LHCN-M2 (cell line): Measurements from ENCODE around the gene RYR2. TPM values are rescaled to one million over a fixed set of nuclear protein-coding genes. Genes with fewer than 3 reads are reported as not detected.

ENCODE experiments used
- DNase-seq: peaks from one replicate; pipeline ENCODE4 v3.0.0-alpha.2; 2012; ENCODE audit warnings: low read depth
- total RNA-seq: library from RNA; depleted of rRNA; stranded (reverse); fragments of >200 nt; gene quantifications from 2 replicates; pipeline ENCODE4 v1.2.3, GENCODE V29; 2014

RYR2 gene
- total RNA-seq, 1 experiment from 2014 or later = 0.06 TPM

DNA sequence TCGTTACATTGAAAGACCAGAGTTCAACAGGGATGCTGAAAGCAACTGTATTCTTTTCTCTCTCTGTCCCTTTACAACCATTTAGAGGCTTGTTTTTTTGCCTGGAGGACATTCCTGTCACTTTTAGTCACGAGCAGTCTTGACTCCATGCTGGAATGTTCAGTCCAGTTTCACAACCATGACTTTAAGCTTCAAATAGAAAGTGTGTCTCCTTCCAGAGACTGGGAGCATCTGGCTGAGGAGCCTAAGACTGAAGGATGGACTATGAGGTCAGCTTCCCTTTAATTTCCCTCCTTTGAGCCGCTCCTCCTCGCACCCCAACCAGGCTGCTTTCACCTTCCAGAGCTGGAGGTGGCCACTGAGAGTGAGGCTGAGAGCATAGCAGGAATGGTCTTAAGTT lies 10.5 kb upstream of the RYR2 start:
- no peak for DNase-seq

DNA sequence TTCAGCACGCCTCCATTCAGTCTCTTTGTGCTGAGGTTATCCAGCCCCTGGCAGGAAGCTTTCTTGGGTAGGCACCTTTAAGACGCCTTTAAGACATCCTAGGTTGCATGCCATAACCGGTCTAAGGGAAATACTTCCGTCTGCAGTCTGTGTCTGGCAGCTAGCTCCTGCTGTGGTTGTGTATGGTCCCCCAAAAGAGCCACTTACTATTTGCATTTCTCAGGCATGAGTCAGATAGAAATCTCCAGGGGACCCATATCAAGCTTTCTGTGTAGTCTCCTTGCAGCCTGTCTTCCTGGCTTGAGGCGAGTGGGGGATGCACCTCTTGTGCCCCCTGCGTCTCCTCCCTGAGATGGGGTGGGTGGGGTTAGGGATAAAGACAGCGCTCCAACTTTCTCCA lies 10.0 kb upstream of the RYR2 start:
- DNase-seq = no peak

DNA sequence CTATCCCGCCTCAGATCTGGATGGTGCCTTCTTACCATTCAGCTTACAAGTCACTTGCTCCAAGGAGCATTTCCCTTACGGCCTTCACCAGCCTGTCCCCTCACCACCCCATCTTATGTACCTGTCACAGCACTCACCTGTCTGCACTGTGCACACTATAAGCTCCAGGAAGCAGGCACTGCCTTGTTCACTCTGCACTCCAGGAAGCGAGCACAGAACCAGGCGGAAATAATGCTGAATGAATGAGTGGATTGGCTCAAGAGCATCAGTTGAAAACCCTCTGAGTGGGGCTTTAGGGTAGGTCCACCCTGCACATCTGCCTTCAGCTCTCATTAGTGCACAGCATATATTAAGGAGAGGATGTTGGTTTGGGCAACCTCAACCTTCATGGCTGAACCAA lies 8.9 kb upstream of the RYR2 start:
- DNase-seq = no peak

DNA sequence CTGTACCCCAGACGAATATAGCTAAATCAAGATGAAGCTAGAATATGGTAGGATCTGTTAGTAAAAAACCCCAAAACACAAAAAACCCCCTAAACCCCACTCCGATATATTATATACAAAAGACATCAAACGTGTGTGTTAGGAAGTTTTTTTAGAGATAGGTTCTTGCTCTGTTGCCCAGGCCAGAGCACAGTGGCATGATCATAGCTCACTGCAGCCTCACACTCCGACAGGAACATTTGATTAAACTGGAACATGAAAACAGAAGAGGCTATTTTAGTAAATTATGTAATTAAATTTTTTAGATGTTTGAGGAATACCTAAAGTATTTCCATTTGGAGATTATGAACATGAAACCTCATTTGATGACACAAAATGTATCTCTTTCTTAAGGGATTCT lies 8.2 kb upstream of the RYR2 start:
- DNase-seq = no peak

DNA sequence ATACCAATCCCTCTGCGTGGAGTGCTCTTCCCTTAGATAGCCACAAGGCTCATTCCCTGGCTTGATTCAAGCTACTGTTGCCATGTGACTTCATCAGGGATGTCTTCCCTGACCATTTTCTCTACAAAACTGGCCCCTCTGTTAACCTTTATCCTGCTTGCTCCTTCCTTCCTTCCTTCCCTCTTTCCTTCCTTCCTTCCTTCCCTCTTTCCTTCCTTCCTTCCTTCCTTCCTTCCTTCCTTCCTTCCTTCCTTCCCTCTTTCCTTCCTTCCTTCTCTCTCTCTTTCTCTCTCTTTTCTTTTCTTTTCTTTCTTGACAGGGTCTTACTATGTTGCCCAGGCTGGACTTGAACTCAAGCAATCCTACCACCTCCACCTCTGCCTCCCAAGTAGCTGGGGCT lies 6.2 kb upstream of the RYR2 start:
- no peak for DNase-seq

DNA sequence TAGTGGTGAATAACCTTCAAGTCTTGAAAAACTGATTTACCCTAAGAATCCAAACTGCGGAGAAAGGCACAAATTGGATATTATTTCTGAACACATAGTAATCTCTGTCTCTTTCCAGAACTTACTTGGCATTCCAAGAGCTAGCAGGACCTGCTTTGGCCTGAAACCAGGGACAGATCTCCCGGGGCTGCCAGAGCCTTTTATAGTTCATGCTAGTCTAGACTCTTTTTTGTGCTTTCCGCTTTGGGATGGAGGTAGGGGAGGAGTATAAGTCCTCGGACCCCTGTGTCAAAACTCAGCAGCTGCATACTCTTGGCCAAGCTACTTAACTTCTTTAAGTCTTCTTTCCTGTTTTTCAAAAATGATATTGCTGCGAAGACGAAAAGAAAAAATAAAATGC lies 3.8 kb upstream of the RYR2 start:
- no peak for DNase-seq

DNA sequence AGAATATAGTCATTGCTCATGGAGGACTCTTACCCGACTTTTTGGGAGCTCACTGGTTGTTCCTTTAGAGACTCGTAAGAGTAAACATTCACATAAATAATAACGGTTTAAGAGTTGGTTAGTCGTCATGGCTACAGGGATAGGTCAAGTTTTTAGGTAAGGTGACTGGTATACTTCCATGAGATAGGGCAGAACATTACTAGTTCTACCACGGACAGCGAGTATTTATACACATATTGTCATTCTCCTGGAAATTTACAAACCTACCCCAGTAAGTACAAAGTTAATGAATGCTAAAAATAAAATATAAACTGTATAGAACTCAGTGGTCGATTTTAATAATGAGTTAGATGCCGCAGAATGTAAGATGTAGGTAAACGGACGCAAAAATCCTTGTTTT lies 1.2 kb upstream of the RYR2 start:
- no peak for DNase-seq

DNA sequence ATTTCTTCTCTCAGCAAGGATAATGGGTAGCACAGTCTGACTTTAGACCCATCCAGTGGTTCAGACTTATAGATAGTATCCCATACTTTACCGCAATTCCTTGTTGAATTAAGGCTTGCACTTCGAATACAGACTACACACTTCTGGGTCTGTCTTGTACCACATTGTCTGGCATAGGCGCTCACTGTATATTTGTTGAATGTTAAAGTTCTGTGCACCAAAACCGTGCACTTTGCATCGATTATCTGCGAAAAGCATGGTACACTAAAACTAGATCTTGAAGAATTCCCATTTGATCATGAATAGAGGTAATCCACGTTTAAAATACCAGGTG lies 556 bp upstream of the RYR2 start:
- no peak for DNase-seq

DNA sequence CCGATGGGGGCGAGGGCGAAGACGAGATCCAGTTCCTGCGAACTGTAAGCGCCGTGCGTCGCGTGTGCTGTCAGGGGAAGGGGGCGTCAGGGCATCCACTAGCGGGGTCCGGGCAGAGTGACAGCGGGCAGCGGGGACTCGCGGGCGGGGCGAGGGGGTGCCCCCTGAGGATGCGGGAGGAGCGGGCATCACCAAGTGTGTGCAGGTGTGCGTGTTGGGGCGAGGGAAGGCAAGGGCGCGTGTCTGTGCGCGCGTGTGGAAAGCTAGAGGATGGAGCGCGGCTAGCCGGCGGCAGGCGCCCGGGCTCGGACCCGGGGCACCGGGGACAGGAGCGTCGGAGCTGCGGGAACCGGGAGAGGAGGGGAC lies 525 bp downstream of the RYR2 start:
- DNase-seq = no peak

DNA sequence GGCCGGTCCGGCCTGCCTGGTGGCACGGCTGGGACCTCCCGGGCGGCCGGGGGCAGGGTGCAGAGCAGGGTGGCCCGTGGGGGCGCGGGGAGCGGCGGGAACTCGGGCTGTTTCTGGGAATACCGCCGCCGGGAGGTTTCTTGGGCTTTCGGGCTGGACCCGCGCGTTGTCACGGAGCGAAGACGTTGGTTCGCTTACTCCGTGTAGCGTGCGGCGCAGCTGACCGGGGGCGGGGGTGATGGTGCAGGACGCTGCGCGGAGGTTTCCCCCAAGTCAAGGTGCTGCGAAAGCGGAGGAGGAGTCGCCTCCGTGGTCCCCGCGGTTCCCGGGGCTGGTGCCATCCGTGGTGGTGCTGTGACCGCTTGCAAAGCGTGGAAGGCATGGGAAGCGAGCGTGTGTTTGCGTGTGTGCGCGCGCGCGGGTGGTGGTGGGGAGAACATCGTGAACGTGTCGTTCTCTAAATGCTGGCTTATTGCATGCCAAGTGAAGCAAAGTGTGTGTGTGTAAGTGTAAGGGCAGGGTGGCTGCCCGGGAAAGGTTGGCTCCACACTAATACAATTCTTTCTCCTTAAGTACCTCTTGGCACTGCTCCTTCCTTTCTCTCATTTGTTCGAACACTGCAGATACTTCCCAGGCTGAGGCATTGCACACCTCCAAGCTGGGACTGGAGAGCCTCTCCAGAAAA lies 1.1 kb downstream of the RYR2 start:
- no peak for DNase-seq

DNA sequence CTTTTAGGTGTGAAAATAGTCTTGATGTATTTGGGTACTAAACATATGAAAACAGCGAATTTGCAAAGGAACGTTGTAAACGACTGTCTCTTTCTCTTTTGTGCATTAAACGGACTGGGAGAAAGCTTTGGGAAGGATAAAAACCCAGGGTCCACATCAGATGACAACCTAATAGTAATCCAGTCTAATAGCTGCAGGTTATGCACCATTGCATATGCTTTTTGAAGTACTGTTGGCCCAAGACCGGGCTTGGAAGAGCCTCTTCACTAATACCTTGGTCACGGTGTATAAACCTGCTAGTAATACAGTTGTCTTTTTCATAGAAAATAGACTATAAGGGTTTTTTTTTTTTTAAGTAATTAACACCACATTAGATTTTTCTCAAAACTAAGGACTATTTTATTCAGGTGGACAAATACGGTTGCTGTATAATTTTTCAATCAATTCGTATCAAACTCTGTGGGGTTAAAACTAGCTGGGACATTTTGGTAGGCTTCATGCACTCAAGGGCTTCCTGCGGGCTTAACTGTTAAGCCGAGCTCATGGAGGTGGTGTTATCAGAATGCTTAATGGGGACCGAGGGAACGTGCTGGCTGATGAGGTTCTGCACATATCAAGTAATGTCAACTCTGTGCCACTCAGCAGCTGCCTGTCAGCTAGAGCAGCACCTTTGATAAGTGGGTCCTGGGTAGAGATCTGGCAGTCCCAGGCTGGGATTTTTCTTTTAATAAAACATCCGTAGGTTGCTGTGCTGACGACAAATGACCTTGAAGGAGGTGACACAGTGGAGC lies 2.1 kb downstream of the RYR2 start:
- no peak for DNase-seq

DNA sequence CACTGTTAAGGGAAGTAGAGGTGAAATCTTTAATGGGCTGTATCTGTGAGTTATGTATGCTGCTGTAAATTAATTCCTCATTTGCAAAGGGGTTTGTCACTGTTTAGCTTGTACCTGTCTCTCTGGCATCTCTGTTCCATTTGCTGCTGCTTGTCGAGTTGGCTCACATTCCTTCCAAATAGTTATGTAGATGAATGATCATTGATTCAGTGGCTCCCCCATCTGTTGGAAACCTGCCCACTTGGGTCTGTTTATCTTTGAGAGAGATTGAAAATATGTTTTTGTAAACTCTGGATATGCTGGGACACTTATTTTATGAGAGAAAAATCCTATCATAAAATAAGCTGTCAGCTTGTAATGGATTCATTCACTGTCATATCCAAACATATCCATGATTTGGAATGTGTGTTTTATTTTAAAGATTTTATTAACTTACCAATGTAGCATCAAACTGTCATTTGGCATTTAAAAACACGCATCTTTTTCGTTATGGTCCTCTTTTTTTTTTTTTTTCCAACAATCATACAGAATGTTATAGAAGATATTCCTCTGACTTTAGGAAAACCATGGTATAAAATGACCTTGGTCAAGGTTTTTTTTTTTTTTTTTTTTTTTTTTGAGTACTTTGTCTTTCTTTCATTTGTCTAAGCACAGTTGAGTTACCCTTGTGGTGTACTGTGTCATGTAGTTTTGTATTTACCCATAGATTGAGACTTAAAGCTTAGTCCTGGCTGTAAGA lies 3.5 kb downstream of the RYR2 start:
- no peak for DNase-seq

DNA sequence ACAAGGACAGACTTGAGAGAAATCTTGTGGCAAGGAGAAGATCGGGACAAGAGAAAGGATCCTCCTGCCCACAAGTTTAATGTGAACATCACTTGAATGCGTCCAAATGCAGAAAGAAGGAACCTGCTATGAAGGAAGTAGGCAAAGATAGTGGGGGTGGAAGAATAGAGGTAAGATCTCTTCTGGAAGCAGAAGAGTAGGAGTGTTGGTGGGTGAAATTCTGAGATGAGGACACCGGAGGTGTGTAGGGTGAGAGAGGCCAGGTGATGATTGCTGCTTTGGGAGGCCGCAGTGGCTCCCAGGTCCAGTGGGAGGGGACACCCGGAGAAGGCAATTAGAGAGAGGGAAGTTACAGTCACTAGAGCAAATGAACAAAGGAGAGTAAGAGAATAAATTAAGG lies 6.8 kb downstream of the RYR2 start:
- DNase-seq = no peak

DNA sequence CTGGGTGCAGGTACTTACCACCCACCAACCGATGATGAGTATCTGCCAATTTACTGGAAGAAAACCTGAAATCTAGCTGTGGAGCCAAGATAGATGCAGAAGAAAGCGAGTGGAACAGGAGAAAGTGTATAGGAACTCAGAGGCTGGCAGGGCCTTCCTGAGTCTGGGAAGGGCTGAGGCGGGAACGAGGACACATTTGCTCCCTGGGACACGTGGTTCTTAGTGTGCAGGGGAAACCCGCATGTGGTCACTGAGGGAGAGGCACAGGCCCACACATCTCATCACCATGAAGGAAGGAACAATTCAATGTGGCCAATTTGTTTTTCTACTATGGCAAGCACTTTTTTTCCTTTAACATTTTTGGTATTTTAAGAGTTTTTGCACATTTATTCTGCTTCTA lies 8.2 kb downstream of the RYR2 start:
- no peak for DNase-seq

DNA sequence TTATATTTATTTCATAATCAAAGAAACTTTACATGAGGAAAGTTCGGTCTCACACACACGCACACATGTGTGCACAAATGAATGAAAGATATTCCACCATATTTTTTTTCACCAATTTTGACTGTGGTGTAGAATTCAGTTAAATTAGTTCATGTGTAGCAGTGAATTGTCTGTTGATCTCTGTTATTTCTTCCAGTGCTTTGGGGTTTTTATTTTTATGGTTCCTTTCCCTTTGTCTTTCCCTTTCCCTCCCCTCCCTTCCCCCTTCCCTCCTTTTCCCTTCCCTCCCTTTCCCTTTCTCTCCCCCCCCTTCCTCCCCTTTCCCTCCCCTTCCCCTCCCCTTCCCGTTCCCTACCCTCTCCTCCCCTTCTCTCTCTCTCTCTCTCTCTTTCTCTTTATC lies 8.9 kb downstream of the RYR2 start:
- DNase-seq = no peak

DNA sequence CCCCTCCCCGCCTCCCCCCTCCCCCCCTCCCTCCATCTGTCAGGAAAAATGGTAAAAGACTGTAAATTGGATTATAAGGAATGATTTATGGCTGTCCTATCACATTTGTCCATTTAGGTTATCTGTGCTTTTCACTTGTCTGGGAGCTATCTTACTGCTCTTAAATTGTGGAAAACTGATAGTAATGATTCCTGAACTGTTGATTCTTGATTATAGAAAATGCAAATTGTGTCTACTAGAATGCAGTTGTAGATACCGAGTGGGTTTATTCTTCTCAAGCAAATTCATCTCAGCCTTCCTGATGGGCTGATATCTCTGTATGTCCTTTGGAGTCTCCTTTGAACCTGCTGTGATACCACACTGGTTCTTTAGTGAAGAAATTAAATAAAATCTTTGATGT lies 12.3 kb downstream of the RYR2 start:
- DNase-seq = no peak

DNA sequence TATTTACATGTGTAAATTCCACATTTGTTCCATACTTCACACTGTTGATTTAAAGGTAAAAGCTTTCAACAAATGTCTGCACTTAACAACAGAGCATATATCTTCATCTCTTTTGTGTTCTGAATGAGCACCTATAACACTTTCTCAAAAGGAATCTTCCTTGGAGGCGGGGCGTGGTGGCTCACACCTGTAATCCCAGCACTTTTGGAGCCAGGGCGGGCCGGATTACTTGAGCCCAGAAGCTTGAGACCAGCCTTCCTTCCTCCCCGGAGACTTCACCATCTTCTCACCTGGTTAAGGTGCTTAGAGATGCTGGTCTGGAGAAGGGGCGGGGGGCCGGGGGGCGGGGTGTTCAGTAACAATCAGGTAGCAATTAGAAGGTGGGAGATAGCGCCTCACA lies 16.5 kb downstream of the RYR2 start:
- no peak for DNase-seq

DNA sequence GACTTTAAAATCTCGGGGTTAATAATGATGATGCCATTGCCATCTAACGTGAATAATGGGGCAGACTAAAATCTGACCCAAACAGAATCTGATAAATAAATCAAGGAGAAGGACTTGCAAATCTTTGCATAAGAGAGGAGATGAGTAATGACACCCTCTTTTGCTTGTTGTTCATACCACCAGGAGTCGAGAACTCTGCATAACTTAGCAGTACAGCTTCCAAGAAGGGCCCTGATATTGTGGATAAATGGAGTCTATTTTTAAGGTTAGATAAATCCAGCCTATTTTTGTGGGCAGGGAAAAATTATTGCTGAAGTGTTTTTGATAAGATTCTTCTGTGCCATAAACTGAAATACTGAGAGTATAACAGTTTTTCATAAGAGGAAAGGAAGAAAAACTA lies 17.3 kb downstream of the RYR2 start:
- DNase-seq = no peak

DNA sequence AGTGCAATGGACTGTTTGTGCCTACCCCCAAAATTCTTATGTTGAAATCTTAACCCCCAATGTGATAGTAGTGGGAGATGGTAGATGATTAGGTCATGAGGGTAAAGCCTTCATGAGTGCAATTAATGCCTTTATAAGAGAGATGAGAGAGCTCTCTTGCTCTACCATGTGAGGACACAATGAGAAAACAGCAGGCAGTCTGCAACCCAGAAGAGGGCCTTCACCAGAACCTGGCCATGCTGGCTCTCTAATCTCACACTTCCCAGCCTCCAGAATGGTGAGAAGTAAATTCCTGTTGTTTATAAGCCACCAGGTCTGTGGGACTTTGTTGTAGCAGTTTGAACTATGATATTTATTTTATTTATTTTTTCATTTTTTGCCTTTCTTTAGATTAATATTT lies 21.0 kb downstream of the RYR2 start:
- no peak for DNase-seq

DNA sequence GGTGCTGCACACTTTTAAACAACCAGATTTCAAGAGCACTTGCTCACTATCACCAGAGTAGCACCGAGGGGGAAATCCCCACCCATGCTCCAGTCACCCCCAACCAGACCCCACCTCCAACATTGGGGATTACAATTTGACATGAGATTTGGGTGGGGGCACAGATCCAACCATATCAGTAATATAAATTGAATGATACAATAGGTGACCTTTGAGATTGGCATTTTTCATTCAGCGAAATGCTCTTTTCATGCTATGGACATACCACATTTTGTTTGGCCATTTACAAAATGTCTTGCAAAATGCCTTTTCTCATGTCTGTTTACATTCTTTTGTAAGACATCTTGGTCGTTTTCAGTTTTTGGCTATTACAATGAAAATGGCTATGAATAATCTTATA lies 23.9 kb downstream of the RYR2 start:
- DNase-seq = no peak

DNA sequence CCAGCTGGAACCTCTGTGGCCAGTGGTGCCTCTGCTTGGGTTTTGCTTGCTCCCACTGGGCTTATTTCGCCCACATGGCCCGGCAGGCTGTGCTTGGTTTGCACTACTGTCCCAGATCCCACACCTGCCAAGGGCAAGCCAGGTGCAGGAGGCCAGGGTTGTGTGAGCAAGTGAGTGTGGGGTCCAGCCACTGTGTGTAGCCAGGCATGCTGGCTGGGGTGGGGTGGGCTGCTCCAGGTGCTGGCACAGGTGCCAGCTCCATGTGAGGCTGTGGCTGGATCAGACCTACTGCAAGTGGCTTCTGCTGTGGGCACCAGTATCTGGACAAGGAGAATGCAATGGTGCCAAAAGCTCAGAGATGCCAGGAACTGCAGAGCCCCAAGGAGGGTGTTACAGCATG lies 28.5 kb downstream of the RYR2 start:
- DNase-seq = no peak

DNA sequence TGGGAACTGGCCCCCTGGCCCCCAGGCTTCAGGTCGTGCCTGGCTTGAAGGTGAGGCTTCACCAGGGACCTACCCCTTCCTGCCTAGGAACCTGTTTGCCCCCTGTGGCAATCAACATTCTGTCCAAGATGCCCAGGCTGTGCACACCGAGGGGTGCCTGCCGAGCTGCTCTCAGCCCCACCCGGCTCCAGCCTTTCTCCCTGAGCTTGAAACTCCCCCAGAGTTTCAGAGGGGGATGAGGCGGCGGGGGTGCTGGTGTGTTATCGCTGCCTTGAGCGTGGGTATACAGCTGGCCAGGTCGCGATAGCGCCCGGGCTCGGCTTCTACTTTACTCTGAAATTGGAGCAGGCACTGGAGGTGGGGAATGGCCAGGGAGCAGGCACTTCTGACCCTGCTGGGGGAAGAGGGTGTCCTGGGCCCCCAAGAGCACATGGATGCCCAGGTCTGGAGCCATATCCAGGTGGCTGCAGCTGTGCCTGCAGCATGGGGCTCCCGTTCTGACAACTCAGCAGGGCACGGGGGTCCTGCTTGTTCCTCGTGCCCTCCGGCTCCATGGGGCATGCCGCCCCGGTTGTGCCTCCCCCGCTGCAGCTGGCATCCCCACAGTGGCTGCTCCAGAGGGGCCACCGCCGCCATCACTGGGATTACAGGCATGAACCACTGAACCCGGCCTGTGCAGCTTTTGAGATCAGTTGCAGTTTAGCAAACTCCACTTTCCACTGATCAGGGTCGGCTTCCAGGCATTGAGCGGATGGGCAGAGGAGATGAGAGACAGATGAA lies 29.8 kb downstream of the RYR2 start:
- DNase-seq = no peak
